Type B pancreatic cell (in vitro differentiated cells): Measurements from ENCODE around the gene SDHAF4. TPM values are rescaled to one million over a fixed set of nuclear protein-coding genes. Genes with fewer than 3 reads are reported as not detected.
A peak's percentile ranks its signal among the peaks of the same experiment; 100 is the strongest.

Experiments
- DNase-seq: peaks from one replicate; pipeline ENCODE4 v3.0.0; 2021; ENCODE audit warnings: mixed read lengths; ENCODE audit not compliant: unreplicated experiment; ENCODE audit errors: extremely low spot score
- H3K27ac Mint-ChIP-seq: 2 replicates; pipeline ENCODE4 v1.8.0; 2021; ENCODE audit warnings: mild to moderate bottlenecking, mixed read lengths
- H3K27me3 Mint-ChIP-seq: 2 replicates; pipeline ENCODE4 v1.8.0; 2021; ENCODE audit warnings: mixed read lengths
- H3K36me3 Mint-ChIP-seq: 2 replicates; pipeline ENCODE4 v1.8.0; 2021; ENCODE audit warnings: mixed read lengths
- H3K4me1 Mint-ChIP-seq: one replicate; pipeline ENCODE4 v1.8.0; 2021; ENCODE audit warnings: mixed read lengths; ENCODE audit not compliant: unreplicated experiment
- H3K4me3 Mint-ChIP-seq: 2 replicates; pipeline ENCODE4 v1.8.0; 2021; ENCODE audit warnings: mild to moderate bottlenecking, mixed read lengths
- H3K9me3 Mint-ChIP-seq: 2 replicates; pipeline ENCODE4 v1.8.0; 2021; ENCODE audit warnings: mixed read lengths
- long read RNA-seq: library from polyadenylated mRNA; unstranded; transcript quantifications from one replicate; pipeline ENCODE4 v2.0.0, GENCODE V29; 2020
- total RNA-seq: library from RNA; stranded (reverse); gene quantifications from 2 replicates; pipeline ENCODE4 v1.2.1, GENCODE V29; 2021; ENCODE audit warnings: low replicate concordance
- TF ChIP-seq, protein P1 (sequence below): fragments of 200-600 bp; sonication (generic); conservative IDR thresholded peaks from 2 replicates; pipeline ENCODE4 v1.5.0; 2021; ENCODE audit warnings: antibody characterized with exemption, mild to moderate bottlenecking

Gene SDHAF4
- total RNA-seq: 13.6 and 17.6 TPM in 2 replicates
- long read RNA-seq, partial matches to known transcripts: 0 of 2 reads
- long read RNA-seq, other reads (novel, unspliced or antisense): 1 of 2 reads

- peaks cover 4% of the 10 kb centered on the region for H3K9me3 Mint-ChIP-seq
- no peaks in the 10 kb centered on the region for H3K27me3 Mint-ChIP-seq
- H3K36me3 Mint-ChIP-seq: peaks cover 15% of the 10 kb centered on the region
- peaks cover 9% of the 10 kb centered on the region for H3K4me1 Mint-ChIP-seq
- H3K4me3 Mint-ChIP-seq: peak within 1 kb of the TSS; percentile 92
- peak; percentile 92 for DNase-seq
- peak within 1 kb of the TSS; percentile 52 for H3K27ac Mint-ChIP-seq
- TF ChIP-seq, protein P1, sequence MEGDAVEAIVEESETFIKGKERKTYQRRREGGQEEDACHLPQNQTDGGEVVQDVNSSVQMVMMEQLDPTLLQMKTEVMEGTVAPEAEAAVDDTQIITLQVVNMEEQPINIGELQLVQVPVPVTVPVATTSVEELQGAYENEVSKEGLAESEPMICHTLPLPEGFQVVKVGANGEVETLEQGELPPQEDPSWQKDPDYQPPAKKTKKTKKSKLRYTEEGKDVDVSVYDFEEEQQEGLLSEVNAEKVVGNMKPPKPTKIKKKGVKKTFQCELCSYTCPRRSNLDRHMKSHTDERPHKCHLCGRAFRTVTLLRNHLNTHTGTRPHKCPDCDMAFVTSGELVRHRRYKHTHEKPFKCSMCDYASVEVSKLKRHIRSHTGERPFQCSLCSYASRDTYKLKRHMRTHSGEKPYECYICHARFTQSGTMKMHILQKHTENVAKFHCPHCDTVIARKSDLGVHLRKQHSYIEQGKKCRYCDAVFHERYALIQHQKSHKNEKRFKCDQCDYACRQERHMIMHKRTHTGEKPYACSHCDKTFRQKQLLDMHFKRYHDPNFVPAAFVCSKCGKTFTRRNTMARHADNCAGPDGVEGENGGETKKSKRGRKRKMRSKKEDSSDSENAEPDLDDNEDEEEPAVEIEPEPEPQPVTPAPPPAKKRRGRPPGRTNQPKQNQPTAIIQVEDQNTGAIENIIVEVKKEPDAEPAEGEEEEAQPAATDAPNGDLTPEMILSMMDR: peak; percentile 56
Measured at GRCh38 chr6:70566751-70567382, at the start of gene SDHAF4. Gene SDHAF4 (plus strand): TSS chr6:70566930. CDS start chr6:70566941, 11 bp downstream.

- no peaks in the 10 kb centered on the region for H3K9me3 Mint-ChIP-seq
- H3K4me1 Mint-ChIP-seq: no peaks in the 10 kb centered on the region
- no peak overlapping the region for H3K4me3 Mint-ChIP-seq
- H3K36me3 Mint-ChIP-seq: peaks cover 4% of the 10 kb centered on the region
- no peak overlapping the region for H3K27ac Mint-ChIP-seq
- no peaks in the 10 kb centered on the region for H3K27me3 Mint-ChIP-seq
- TF ChIP-seq, protein P1: no peak
- DNase-seq: no peak
Measured at GRCh38 chr6:70518723-70519122, 48.0 kb upstream of the SDHAF4 start.

DNA sequence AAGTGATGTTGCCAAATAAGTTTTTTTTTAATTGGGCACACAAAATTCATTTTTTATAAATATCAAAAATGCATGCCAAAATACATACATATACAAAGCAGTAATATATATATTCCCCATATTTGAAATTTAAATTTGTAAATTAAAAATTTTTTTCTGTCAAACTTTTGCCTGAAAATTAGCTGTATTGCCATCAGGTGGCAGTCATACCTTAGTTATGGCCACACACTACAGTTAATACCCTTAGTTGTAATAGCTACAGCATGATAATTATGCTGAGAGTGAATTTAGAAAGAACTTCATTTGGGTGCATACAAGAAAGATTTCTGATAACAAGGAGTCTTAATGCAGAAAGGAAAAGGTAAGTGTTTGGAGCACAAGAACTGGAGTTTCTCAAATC is 46.2 kb upstream of the SDHAF4 start:
- TF ChIP-seq, protein P1: peak; percentile 69
- no peaks in the 10 kb centered on the region for H3K9me3 Mint-ChIP-seq

GRCh38 chr6:70524721-70525286 is 41.9 kb upstream of the SDHAF4 start:
- TF ChIP-seq, protein P1: no peak
- H3K9me3 Mint-ChIP-seq: no peaks in the 10 kb centered on the region
- no peak overlapping the region for H3K27ac Mint-ChIP-seq
- DNase-seq: no peak
- H3K4me3 Mint-ChIP-seq: no peak overlapping the region
- peaks cover 4% of the 10 kb centered on the region for H3K36me3 Mint-ChIP-seq
- H3K4me1 Mint-ChIP-seq: no peaks in the 10 kb centered on the region
- H3K27me3 Mint-ChIP-seq: no peaks in the 10 kb centered on the region

More for the DNA sequence above, 46.2 kb upstream of the SDHAF4 start:
- no peak for DNase-seq
- H3K27me3 Mint-ChIP-seq: no peaks in the 10 kb centered on the region
- peaks cover 8% of the 10 kb centered on the region for H3K36me3 Mint-ChIP-seq
- H3K4me3 Mint-ChIP-seq: no peak overlapping the region
- no peak overlapping the region for H3K27ac Mint-ChIP-seq
- no peaks in the 10 kb centered on the region for H3K4me1 Mint-ChIP-seq

DNA sequence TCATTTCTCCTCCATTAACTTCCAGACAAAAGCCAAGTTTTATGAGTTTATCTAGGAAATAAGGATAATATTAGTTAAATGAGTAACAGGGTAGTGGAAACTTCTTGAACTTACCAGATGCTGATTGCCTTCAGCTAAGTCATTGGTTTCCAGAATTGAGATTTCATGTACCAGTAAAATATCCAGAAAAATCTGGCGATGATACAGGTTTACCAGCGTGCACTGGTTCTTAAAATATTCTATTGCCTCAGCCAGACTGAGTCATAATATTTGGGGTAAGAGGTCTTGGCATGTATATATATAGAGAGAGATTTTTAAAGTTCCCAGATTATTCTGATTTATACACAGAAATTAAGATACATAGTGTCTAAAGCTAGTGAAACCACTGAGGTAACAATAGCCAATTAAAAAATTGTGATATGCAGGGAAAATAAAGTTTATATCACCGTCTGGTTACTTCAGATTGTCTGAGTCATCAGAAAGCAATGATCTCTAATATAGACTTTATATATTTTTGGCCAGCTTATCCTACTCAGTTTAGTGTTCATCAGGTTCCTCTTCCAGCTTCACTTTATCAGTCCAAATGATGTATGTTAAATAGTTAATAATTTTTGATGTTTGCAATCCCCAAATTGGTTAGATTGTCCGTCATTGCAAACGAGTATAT is 39.5 kb upstream of the SDHAF4 start:
- H3K4me3 Mint-ChIP-seq: no peak overlapping the region
- H3K4me1 Mint-ChIP-seq: no peaks in the 10 kb centered on the region
- H3K27ac Mint-ChIP-seq: no peak overlapping the region
- H3K9me3 Mint-ChIP-seq: no peaks in the 10 kb centered on the region
- TF ChIP-seq, protein P1: no peak
- H3K27me3 Mint-ChIP-seq: no peaks in the 10 kb centered on the region
- no peak for DNase-seq
- H3K36me3 Mint-ChIP-seq: peaks cover 4% of the 10 kb centered on the region
